Smooth muscle cell (in vitro differentiated cells): ENCODE measurements around the gene RNF167. TPM values are rescaled to one million over a fixed set of nuclear protein-coding genes. Genes with fewer than 3 reads are reported as not detected.

Experiments
- DNase-seq: peaks from one replicate; lab custom pipeline; 2025; ENCODE audit not compliant: unreplicated experiment; lab: John Stamatoyannopoulos, UW
- H2AFZ ChIP-seq: fragments of 200-600 bp; sonication (generic); 2 replicates; pipeline ENCODE4 v1.6.0; 2016; ENCODE audit warnings: antibody characterized with exemption, low read depth, mild to moderate bottlenecking
- H3F3A ChIP-seq: fragments of 200-600 bp; sonication (generic); 2 replicates; pipeline ENCODE4 v1.6.0; 2017; ENCODE audit warnings: antibody characterized with exemption, low read depth
- H3K27ac ChIP-seq: fragments of 200-600 bp; sonication (generic); 2 replicates; pipeline ENCODE4 v1.5.1; 2016; ENCODE audit warnings: low read depth, mild to moderate bottlenecking
- H3K27me3 ChIP-seq: fragments of 200-600 bp; sonication (generic); 2 replicates; pipeline ENCODE4 v1.6.1; 2016; ENCODE audit warnings: low read depth, mild to moderate bottlenecking
- H3K36me3 ChIP-seq: fragments of 200-600 bp; sonication (generic); 2 replicates; pipeline ENCODE4 v1.5.1; 2016; ENCODE audit warnings: low read depth
- H3K4me1 ChIP-seq: fragments of 200-600 bp; sonication (generic); 2 replicates; pipeline ENCODE4 v1.5.1; 2016; ENCODE audit warnings: low read depth
- H3K4me2 ChIP-seq: fragments of 200-600 bp; sonication (generic); 2 replicates; pipeline ENCODE4 v1.6.0; 2016; ENCODE audit warnings: mild to moderate bottlenecking
- H3K4me3 ChIP-seq: fragments of 200-600 bp; sonication (generic); 2 replicates; pipeline ENCODE4 v1.5.1; 2016; ENCODE audit warnings: mild to moderate bottlenecking
- H3K79me2 ChIP-seq: fragments of 200-600 bp; sonication (generic); 2 replicates; pipeline ENCODE4 v1.6.0; 2016; ENCODE audit warnings: low read depth, mild to moderate bottlenecking
- H3K9ac ChIP-seq: fragments of 200-600 bp; sonication (generic); 2 replicates; pipeline ENCODE4 v1.6.0; 2016; ENCODE audit warnings: low read depth
- H3K9me3 ChIP-seq: fragments of 200-600 bp; sonication (generic); replicated peaks from 2 replicates; pipeline ENCODE4 v1.5.1; 2016; ENCODE audit warnings: low read depth
- H4K20me1 ChIP-seq: fragments of 200-600 bp; sonication (generic); 2 replicates; pipeline ENCODE4 v1.6.0; 2016; ENCODE audit warnings: low read depth
- CTCF ChIP-seq: fragments of 200-600 bp; sonication (generic); IDR thresholded peaks from 2 replicates; pipeline ENCODE4 v1.5.1; 2017; ENCODE audit warnings: borderline replicate concordance, mild to moderate bottlenecking, antibody characterized with exemption; ENCODE audit not compliant: insufficient read depth, poor library complexity, severe bottlenecking
- WGBS: methylation state at CpG from one replicate; pipeline ENCODE4 v1.1.7; 2016; ENCODE audit warnings: low lambda C conversion rate; 5-methylcytosine and 5-hydroxymethylcytosine counted together
- polyA plus RNA-seq: library from polyadenylated mRNA; unstranded; fragments of >200 nt; fragmentation: Nextera tagmentation; extraction: Ambion mirVana; gene quantifications from 2 replicates; pipeline ENCODE4 v1.2.1, GENCODE V29; 2016
- total RNA-seq: library from RNA; depleted of rRNA; stranded (reverse); fragments of >200 nt; gene quantifications from 2 replicates; pipeline ENCODE4 v1.2.3, GENCODE V29; 2014

The RNF167 gene
- total and polyA plus RNA-seq, 2 experiments from 2014 or later = 39.6 to 59.4 TPM

DNA sequence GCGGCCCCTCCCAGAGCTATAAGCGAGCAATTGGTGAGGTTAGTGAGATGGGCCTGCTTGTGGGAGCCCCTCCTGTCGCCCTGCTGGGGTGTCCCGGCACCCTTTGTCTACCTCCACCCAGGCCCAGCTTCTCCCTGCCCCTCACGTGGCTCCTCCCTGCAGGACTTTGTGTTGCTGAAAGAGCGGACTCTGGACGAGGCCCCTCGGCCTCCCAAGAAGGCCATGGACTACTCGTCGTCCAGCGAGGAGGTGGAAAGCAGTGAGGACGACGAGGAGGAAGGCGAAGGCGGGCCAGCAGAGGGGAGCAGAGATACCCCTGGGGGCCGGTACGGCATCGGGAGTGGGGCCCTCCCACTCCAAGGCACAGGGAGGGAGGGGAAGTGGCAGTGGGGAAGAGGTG lies 46.8 kb upstream of the RNF167 start:
- WGBS = 97% methylated on average over 18 of the region's 18 CpGs
- no peak for DNase-seq
- H3K4me1 ChIP-seq = no peaks in the 10 kb centered on the region
- H3K9ac ChIP-seq = no peak overlapping the region
- H3K36me3 ChIP-seq = no peaks in the 10 kb centered on the region
- H3K27me3 ChIP-seq = no peaks in the 10 kb centered on the region
- no peak for TF ChIP-seq CTCF
- no peak overlapping the region for H3K4me3 ChIP-seq
- H4K20me1 ChIP-seq = no peaks in the 10 kb centered on the region
- no peak overlapping the region for H3K27ac ChIP-seq
- H2AFZ ChIP-seq = no peak overlapping the region
- H3K4me2 ChIP-seq = no peak overlapping the region
- H3K79me2 ChIP-seq = no peaks in the 10 kb centered on the region
- no peaks in the 10 kb centered on the region for H3F3A ChIP-seq
- H3K9me3 ChIP-seq = no peaks in the 10 kb centered on the region

DNA sequence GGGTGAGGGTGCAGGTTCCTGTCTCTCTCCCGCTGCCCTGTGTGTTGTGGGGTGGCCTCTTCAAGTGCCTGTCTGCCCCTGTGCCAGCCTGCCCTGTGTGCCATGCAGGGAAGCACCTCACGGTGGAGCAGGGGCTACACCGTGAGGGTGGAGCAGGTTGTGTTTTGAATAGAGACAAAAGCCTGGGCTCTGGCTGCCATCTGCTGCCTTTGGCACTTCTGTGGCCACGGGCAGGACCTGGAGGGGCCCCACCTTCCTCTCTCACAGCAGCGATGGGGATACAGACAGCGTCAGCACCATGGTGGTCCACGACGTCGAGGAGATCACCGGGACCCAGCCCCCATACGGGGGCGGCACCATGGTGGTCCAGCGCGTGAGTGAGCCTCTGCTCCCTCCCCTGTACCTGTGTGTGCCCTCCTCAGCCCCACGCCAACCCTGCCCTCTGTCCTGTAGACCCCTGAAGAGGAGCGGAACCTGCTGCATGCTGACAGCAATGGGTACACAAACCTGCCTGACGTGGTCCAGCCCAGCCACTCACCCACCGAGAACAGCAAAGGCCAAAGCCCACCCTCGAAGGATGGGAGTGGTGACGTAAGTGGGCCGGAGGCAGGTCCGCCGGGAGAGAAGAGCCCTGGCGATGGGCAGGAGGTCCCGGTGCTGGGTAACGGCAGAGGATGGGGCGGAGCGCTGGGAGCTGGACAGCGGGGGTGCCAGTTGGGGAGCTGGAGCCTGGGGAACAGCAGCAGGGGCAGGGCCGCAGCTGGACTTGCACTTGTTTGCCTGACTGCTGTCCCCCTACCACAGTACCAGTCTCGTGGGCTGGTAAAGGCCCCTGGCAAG lies 46.1 kb upstream of the RNF167 start:
- WGBS = 93% methylated on average over 29 of the region's 31 CpGs

DNA sequence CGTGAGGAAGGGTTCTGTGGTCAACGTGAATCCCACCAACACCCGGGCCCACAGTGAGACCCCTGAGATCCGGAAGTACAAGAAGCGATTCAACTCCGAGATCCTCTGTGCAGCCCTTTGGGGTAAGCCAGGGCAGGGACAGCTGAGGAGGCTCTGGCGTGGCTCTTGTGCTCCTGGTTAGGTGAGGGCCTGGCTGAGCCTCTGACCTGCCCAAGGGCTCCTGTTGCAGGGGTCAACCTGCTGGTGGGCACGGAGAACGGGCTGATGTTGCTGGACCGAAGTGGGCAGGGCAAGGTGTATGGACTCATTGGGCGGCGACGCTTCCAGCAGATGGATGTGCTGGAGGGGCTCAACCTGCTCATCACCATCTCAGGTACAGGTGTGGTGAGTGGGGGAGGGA lies 44.9 kb upstream of the RNF167 start:
- H3K27me3 ChIP-seq = no peaks in the 10 kb centered on the region
- no peak overlapping the region for H3K9ac ChIP-seq
- no peak overlapping the region for H3K4me3 ChIP-seq
- no peak overlapping the region for H3K4me2 ChIP-seq
- H3K79me2 ChIP-seq = no peaks in the 10 kb centered on the region
- H4K20me1 ChIP-seq = no peaks in the 10 kb centered on the region
- TF ChIP-seq CTCF = no peak
- DNase-seq = no peak
- no peaks in the 10 kb centered on the region for H3K36me3 ChIP-seq
- no peaks in the 10 kb centered on the region for H3K4me1 ChIP-seq
- no peaks in the 10 kb centered on the region for H3F3A ChIP-seq
- H2AFZ ChIP-seq = no peak overlapping the region
- 94% methylated on average over 13 of the region's 13 CpGs for WGBS
- H3K9me3 ChIP-seq = no peaks in the 10 kb centered on the region
- no peak overlapping the region for H3K27ac ChIP-seq

More for the DNA sequence above, 46.1 kb upstream of the RNF167 start:
- Histone ChIP-seq H2AFZ (no peak overlapping the region), H3K4me3 (no peak overlapping the region), H3K9ac (no peak overlapping the region), H3K4me2 (no peak overlapping the region), H3K27ac (no peak overlapping the region), H3K79me2 (no peaks in the 10 kb centered on the region), H3F3A (no peaks in the 10 kb centered on the region), H3K9me3 (no peaks in the 10 kb centered on the region), H3K4me1 (no peaks in the 10 kb centered on the region), H4K20me1 (no peaks in the 10 kb centered on the region), H3K36me3 (no peaks in the 10 kb centered on the region), H3K27me3 (no peaks in the 10 kb centered on the region)
- no peak for TF ChIP-seq CTCF
- no peak for DNase-seq

DNA sequence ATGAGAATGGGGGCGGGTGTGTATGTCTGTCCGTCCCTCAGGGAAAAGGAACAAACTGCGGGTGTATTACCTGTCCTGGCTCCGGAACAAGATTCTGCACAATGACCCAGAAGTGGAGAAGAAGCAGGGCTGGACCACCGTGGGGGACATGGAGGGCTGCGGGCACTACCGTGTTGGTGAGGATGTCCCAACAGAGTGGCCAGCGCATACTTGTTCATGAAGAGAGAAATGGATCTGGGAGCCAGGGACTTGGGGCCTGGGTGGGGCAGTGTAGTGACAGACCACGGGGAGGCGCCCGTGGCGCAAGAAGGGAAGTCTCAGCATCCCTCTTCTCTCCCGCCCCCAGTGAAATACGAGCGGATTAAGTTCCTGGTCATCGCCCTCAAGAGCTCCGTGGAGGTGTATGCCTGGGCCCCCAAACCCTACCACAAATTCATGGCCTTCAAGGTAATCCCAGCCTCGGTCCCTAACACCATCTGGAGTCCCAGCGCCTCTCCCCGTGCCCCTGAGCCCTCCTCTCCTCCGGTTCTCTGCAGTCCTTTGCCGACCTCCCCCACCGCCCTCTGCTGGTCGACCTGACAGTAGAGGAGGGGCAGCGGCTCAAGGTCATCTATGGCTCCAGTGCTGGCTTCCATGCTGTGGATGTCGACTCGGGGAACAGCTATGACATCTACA lies 44.3 kb upstream of the RNF167 start:
- H3K4me2 ChIP-seq = no peak overlapping the region
- no peak overlapping the region for H2AFZ ChIP-seq
- no peaks in the 10 kb centered on the region for H3K9me3 ChIP-seq
- no peaks in the 10 kb centered on the region for H3K36me3 ChIP-seq
- no peaks in the 10 kb centered on the region for H4K20me1 ChIP-seq
- 80% methylated on average over 20 of the region's 27 CpGs for WGBS
- no peak for DNase-seq
- no peaks in the 10 kb centered on the region for H3K4me1 ChIP-seq
- no peaks in the 10 kb centered on the region for H3F3A ChIP-seq
- H3K27ac ChIP-seq = no peak overlapping the region
- H3K9ac ChIP-seq = no peak overlapping the region
- no peaks in the 10 kb centered on the region for H3K27me3 ChIP-seq
- no peak for TF ChIP-seq CTCF
- no peaks in the 10 kb centered on the region for H3K79me2 ChIP-seq
- no peak overlapping the region for H3K4me3 ChIP-seq
